H1 (cell line): ENCODE results near the gene PSMD3. TPM values are rescaled to one million over a fixed set of nuclear protein-coding genes. Genes with fewer than 3 reads are reported as not detected.

ENCODE experiments used
- HDAC2 ChIP-seq, 2 experiments: fragments of 300-600 bp in 1 of 2; sonication (generic) in 1 of 2; IDR thresholded peaks; 2 replicates each; pipeline ENCODE4 v1.6.1; 2011 to 2012; ENCODE audit warnings: low read depth in 2 of 2, low read length in 2 of 2, mild to moderate bottlenecking in 2 of 2, moderate library complexity in 2 of 2, borderline replicate concordance in 1 of 2, inconsistent platforms in 1 of 2
- SIRT6 ChIP-seq: IDR thresholded peaks from one replicate; pipeline ENCODE4 v1.7.1; 2012; ENCODE audit warnings: low read length, inconsistent platforms
- polyA plus RNA-seq, 7 experiments: library from polyadenylated mRNA; depleted of rRNA in 3 of 7; stranded (reverse) in 5 of 7; unstranded in 2 of 7; fragments of >200 nt in 5 of 7; fragments of 200-250 nt in 2 of 7; gene quantifications; 1 replicate in 5 of 7; 2 replicates in 1 of 7; 4 replicates in 1 of 7; pipeline versions ENCODE4 v1.2.1 to v1.2.3, GENCODE V29; 2011 to 2013; ENCODE audit warnings: missing spikeins in 2 of 7, mixed read lengths in 2 of 7
- total RNA-seq: library from RNA; stranded (reverse); fragmentation: NEBNext Ultra II Directional; extraction: Animal tissue kit (Norgen Biotek cat#: 25700); gene quantifications from 2 replicates; pipeline ENCODE4 v1.2.1, GENCODE V29; 2021

Gene PSMD3
- total and polyA plus RNA-seq, 2 of the 8 experiments (the other 6 are each of a cell fraction or from before 2014, with no cell fraction given) = 151 to 198 TPM

DNA sequence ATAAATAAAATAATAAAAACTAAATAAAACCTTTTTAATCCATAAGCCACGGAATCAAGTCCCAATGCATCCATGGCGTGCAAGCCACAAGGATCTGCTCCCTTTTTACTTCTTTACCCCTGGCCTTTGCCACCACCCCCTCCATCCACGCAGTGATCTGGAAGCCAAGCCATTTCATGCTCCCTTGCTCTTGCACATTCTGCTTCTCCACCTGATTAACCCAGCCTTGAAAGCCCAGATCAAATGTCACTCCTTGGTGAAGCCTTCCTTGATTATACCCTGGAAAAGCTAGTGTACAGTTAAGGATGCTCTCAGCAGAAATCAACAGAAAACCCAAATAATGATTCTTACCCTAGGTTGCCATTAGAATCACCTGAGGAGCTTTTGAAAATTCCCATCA lies 43.2 kb upstream of the PSMD3 start (continued):
- TF ChIP-seq SIRT6 (no peak), HDAC2 (IDR thresholded peaks at IDR 0.05; ENCODE audit: borderline replicate concordance in 1 of 2, low read depth in 2 of 2, low read length in 2 of 2) (no peak)
